Stimulated activated CD8-positive, alpha-beta memory T cell treated with anti-CD3 and anti-CD28 coated beads, Interleukin-12 subunit alpha, Interleukin-12 subunit beta, amount 100 ng/mL, for 24 hours (primary cell): ENCODE measurements around the gene PRSS50.

Source experiments
- DNase-seq: peaks from one replicate; pipeline ENCODE4 v3.0.0-alpha.2; 2020; ENCODE audit errors: extremely low read depth

Gene PRSS50

GRCh38 chr3:46725621-46726314 is 8.1 kb upstream of the PRSS50 start:
- no peak for DNase-seq

GRCh38 chr3:46724424-46724823 is 6.8 kb upstream of the PRSS50 start:
- DNase-seq, result no peak

- no peak for DNase-seq
Measured at GRCh38 chr3:46722443-46722842, 4.8 kb upstream of the PRSS50 start.

- no peak for DNase-seq
Measured at GRCh38 chr3:46721009-46721408, 3.3 kb upstream of the PRSS50 start.

- DNase-seq, result no peak
Measured at GRCh38 chr3:46719735-46720271, 2.1 kb upstream of the PRSS50 start.

GRCh38 chr3:46719044-46719565 is 1.4 kb upstream of the PRSS50 start:
- no peak for DNase-seq

- DNase-seq, result no peak
Measured at GRCh38 chr3:46716461-46717441, 918 bp downstream of the PRSS50 start.

GRCh38 chr3:46715507-46716175 is 2.0 kb downstream of the PRSS50 start:
- DNase-seq, result no peak

- no peak for DNase-seq
Measured at GRCh38 chr3:46714728-46715506, 2.8 kb downstream of the PRSS50 start.

- no peak for DNase-seq
Measured at GRCh38 chr3:46713898-46714552, 3.6 kb downstream of the PRSS50 start.

- DNase-seq, result no peak
Measured at GRCh38 chr3:46713050-46713897, 4.4 kb downstream of the PRSS50 start.

GRCh38 chr3:46712191-46713049 is 5.2 kb downstream of the PRSS50 start:
- no peak for DNase-seq

- no peak for DNase-seq
Measured at GRCh38 chr3:46711760-46712159, 5.9 kb downstream of the PRSS50 start.

GRCh38 chr3:46711305-46711704 is 6.4 kb downstream of the PRSS50 start:
- no peak for DNase-seq

GRCh38 chr3:46710671-46711295 is 6.9 kb downstream of the PRSS50 start:
- DNase-seq, result no peak

- no peak for DNase-seq
Measured at GRCh38 chr3:46710229-46710628, 7.4 kb downstream of the PRSS50 start.

GRCh38 chr3:46709721-46710120 is 7.9 kb downstream of the PRSS50 start:
- no peak for DNase-seq

GRCh38 chr3:46709157-46709654 is 8.5 kb downstream of the PRSS50 start:
- no peak for DNase-seq
